ENCODE measurements around the gene AR.

GRCh38 chrX:67654301-67654700 is 110.5 kb downstream of the AR start:
- no peak for TF ChIP-seq CTCF (IDR thresholded peaks at IDR 0.05)
- no peak for TF ChIP-seq POLR2A (IDR thresholded peaks at IDR 0.05)
- TF ChIP-seq EP300 (IDR thresholded peaks at IDR 0.05), result no peak

All from ovary (tissue), 3 donors.